A673 (cell line): Measurements from ENCODE around the gene CLCN7. TPM values are rescaled to one million over a fixed set of nuclear protein-coding genes. Genes with fewer than 3 reads are reported as not detected.

Source experiments
- BruUV-seq: library from RNA; stranded (reverse); fragments of 400-500 nt; replicated peaks from 2 replicates; lab custom pipeline; 2021; lab: Mats Ljungman, UMichigan
- CTCF ChIA-PET: fragments of 300-600 bp; sonication (Branson Sonifier 250); formaldehyde crosslinking; loops from one replicate; lab custom pipeline; 2022; ENCODE audit warnings: antibody characterized with exemption; lab: Charles Lee
- POLR2A ChIA-PET: fragments of 300-600 bp; sonication (Branson Sonifier 250); formaldehyde crosslinking; loops from one replicate; lab custom pipeline; 2022; ENCODE audit warnings: antibody characterized with exemption; ENCODE audit not compliant: low non-redundant PET; lab: Charles Lee
- DNase-seq: peaks from one replicate; pipeline ENCODE4 v3.0.0-alpha.2; 2015; ENCODE audit warnings: low spot score
- H3K27ac ChIP-seq: fragments of 200-600 bp; sonication (generic); 2 replicates; pipeline ENCODE4 v1.5.1; 2016; ENCODE audit warnings: mixed run types, low read depth, mild to moderate bottlenecking, mixed read lengths, antibody characterized with exemption, low read length; ENCODE audit not compliant: poor library complexity, severe bottlenecking
- H3K27me3 ChIP-seq: fragments of 200-600 bp; sonication (generic); replicated peaks from 2 replicates; pipeline ENCODE4 v1.6.1; 2017; ENCODE audit warnings: mixed run types, low read depth, mild to moderate bottlenecking, mixed read lengths, antibody characterized with exemption, low read length; ENCODE audit not compliant: insufficient read depth, poor library complexity
- H3K36me3 ChIP-seq: fragments of 200-600 bp; sonication (generic); 2 replicates; pipeline ENCODE4 v1.6.1; 2016; ENCODE audit warnings: mixed run types, mild to moderate bottlenecking, mixed read lengths, antibody characterized with exemption, low read length; ENCODE audit not compliant: insufficient read depth, poor library complexity, severe bottlenecking
- H3K4me1 ChIP-seq: fragments of 200-600 bp; sonication (generic); 2 replicates; pipeline ENCODE4 v1.6.1; 2017; ENCODE audit warnings: mixed run types, mild to moderate bottlenecking, mixed read lengths, antibody characterized with exemption, low read length; ENCODE audit not compliant: insufficient read depth, poor library complexity, severe bottlenecking
- H3K4me3 ChIP-seq: fragments of 200-600 bp; sonication (generic); 2 replicates; pipeline ENCODE4 v1.5.1; 2016; ENCODE audit warnings: low read depth, mixed run types, mild to moderate bottlenecking, mixed read lengths, low read length; ENCODE audit not compliant: poor library complexity, severe bottlenecking
- H3K9me3 ChIP-seq: fragments of 200-600 bp; sonication (generic); 2 replicates; pipeline ENCODE4 v1.6.1; 2016; ENCODE audit warnings: mixed run types, low read depth, mild to moderate bottlenecking, mixed read lengths, antibody characterized with exemption, low read length; ENCODE audit not compliant: poor library complexity, severe bottlenecking
- CTCF ChIP-seq: fragments of 300-800, 200-600 bp; sonication (generic); conservative IDR thresholded peaks from 2 replicates; pipeline ENCODE4 v1.5.1; 2017; ENCODE audit warnings: low read depth, mild to moderate bottlenecking, antibody characterized with exemption, low read length, moderate library complexity, mixed read lengths
- EZH2 ChIP-seq: fragments of 200-600 bp; sonication (generic); IDR thresholded peaks from 2 replicates; pipeline ENCODE4 v1.6.1; 2017; ENCODE audit warnings: borderline replicate concordance, low read depth, mild to moderate bottlenecking, mixed read lengths, antibody characterized with exemption, low read length; ENCODE audit not compliant: poor library complexity, severe bottlenecking
- intact Hi-C: fragments of 100-400 bp; cut with micrococcal nuclease; formaldehyde crosslinking; loops from one replicate; pipeline ENCODE4 v1.10.0; 2022; ENCODE audit not compliant: unreplicated experiment
- total RNA-seq: library from RNA; stranded (reverse); gene quantifications from 2 replicates; pipeline ENCODE4 v1.2.3, GENCODE V29; 2021

Gene CLCN7
- total RNA-seq, 1 experiment from 2014 or later = 89.3 TPM

GRCh38 chr16:1453316-1453715 is 21.5 kb downstream of the CLCN7 start:
- no peak for DNase-seq
- H3K4me3 ChIP-seq = no peak overlapping the region
- POLR2A ChIA-PET = no interaction called here
- no peaks in the 10 kb centered on the region for H3K27me3 ChIP-seq
- TF ChIP-seq EZH2 = no peak
- no peak for TF ChIP-seq CTCF
- no TSS peak for BruUV-seq
- no peaks in the 10 kb centered on the region for H3K9me3 ChIP-seq
- CTCF ChIA-PET = no interaction called here
- intact Hi-C loops = no loop called here
- H3K36me3 ChIP-seq = peaks cover 6% of the 10 kb centered on the region
- H3K4me1 ChIP-seq = no peaks in the 10 kb centered on the region
- H3K27ac ChIP-seq = no peak overlapping the region

- ChIA-PET POLR2A (no interaction called here), CTCF (no interaction called here)
- no TSS peak for BruUV-seq
- H3K4me3 ChIP-seq = no peak overlapping the region
- peaks cover 6% of the 10 kb centered on the region for H3K36me3 ChIP-seq
- H3K27me3 ChIP-seq = no peaks in the 10 kb centered on the region
- intact Hi-C loops = no loop called here
- no peak overlapping the region for H3K27ac ChIP-seq
- TF ChIP-seq EZH2 (no peak), CTCF (no peak)
- no peaks in the 10 kb centered on the region for H3K4me1 ChIP-seq
- no peak for DNase-seq
- H3K9me3 ChIP-seq = no peaks in the 10 kb centered on the region
Measured at GRCh38 chr16:1452530-1452929, 22.3 kb downstream of the CLCN7 start.

- Histone ChIP-seq H3K9me3 (no peaks in the 10 kb centered on the region), H3K27ac (no peak overlapping the region), H3K4me1 (no peaks in the 10 kb centered on the region), H3K36me3 (peaks cover 6% of the 10 kb centered on the region), H3K4me3 (no peak overlapping the region), H3K27me3 (no peaks in the 10 kb centered on the region)
- no peak for DNase-seq
- intact Hi-C loops = no loop called here
- ChIA-PET CTCF (no interaction called here), POLR2A (no interaction called here)
- no peak for TF ChIP-seq EZH2
- TF ChIP-seq CTCF = no peak
- no TSS peak for BruUV-seq
Measured at GRCh38 chr16:1451702-1452392, 23.0 kb downstream of the CLCN7 start.
